NCI-H345 treated with DMSO at 0.1 percent for 48 hours (cell line): Measurements from ENCODE around the gene GRID1.
"Not testable (repeated sequence)": the region's sequence is repeated elsewhere in the genome, so short reads cannot be mapped to it uniquely, and the experiment has no call there.

Source experiments
- DNase-seq: peaks from one replicate; lab custom pipeline; 2025; ENCODE audit not compliant: unreplicated experiment; lab: John Stamatoyannopoulos, UW

Gene GRID1

DNA sequence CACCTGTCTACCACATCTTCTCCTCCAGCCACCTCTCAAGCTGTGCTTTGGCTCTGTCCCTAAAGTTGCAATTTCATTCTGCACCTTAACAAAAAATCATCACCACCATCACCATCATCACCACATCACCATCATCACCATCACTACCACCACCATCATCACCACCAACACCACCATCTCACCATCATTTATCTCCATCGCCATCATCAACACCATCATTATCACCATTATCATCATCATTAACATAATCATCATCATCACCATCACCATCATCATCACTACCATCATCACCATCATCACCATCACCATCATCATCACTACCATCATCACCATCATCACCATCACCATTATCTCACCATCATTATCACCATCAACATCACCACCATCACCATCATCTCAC, 245.4 kb downstream of the GRID1 start:
- no peak for DNase-seq

DNA sequence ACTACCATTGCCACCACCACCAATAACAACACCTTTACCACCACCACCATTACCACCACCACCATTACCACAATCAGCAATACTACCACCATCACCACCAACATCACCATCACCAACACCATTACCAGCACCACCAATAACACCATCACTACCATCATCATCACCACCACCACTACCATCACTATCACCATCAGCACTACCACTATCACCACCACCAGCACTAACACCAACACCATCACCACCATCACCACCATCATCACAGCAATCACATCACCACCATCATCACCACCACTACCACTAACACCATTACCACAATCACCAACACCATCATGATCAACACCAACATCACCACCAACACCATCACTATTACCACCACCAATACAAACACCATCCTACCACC, 249.5 kb downstream of the GRID1 start:
- DNase-seq: no peak

DNA sequence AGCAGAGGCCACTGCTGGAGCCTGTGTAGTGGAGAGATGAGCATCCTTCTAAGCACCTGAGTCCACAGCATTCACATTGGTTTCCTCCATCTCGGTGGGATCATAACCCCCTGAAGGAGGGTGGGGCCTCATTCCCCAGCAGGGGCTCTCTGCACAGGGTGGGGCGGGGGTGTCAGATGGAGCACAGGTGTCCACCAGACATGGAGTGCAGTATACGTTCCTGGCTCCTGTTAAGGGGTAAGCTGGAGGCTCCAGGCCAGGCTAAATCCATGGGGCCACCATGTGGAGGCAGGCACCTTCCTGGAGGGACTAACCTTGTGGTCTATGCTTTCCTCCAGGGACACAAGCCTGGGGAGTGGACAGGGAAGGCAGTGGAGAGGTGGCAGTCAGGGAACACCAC, 252.6 kb downstream of the GRID1 start:
- no peak for DNase-seq

DNA sequence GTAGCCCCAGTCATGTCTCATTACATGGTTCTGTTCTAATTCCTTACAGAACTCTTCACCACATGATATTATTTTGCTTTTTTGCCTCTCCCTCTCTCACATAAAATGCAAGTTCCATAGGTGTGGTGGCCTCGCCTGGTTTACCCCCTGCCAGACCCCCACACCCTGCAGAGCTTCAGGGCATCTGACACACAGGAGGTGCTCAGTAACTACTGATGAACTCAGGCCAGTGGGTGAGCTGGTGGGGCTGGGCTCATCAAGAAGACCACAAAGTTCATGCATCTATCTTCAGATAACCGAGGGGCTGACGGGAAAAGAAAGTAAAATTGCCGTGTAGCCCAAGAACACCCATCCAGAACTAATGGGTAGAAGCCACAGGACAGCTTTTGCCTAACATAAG, 253.1 kb downstream of the GRID1 start:
- no peak for DNase-seq

DNA sequence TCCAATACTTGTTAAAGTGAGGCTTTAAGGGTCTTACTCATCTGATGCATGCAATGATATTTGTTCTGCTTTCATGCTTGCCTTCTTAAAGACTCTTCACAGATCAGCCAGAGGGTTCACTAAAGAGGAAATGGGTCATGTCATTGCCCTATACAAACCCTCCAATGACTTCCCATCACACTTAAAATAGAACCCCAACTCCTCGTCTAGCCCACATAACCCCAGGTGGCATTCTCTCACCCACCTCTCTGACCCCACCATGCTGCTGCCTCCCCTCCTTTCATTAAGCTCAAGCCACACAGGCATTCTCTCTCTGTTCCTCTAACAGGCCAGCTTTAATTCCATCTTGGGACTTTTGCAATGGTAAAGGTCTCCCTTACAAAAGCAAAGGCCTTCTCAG, 253.6 kb downstream of the GRID1 start:
- DNase-seq: no peak

DNA sequence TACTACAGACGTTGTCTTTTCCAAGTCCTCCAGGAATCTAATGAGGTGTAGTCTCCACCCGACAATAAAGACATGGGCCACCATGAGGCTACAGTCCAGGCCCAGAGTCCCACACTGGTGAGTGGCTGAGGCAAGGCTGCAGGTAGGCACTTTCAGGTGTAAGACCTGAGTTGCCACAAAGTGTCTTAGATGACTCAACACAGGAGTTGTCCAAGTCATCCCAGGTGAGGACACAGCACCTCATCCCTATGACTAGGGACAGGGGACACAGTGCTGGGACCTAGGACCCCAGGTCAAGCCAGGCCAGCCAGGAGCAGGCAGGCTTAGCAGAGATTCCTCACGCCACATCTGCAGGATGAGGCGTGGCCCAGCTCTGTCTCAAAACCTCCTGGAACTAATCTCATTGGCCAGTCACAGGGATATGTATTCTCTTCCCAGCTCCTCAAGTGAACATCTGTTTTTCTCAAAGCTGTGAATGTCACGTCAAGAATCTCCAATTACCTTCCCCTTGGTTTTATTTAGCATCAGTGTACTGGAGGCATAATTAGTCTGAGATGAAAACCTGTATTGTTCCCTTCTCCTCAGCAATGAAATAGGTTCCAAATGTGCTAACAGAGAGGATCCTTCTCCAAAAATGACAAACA, 254.6 kb downstream of the GRID1 start:
- no peak for DNase-seq

DNA sequence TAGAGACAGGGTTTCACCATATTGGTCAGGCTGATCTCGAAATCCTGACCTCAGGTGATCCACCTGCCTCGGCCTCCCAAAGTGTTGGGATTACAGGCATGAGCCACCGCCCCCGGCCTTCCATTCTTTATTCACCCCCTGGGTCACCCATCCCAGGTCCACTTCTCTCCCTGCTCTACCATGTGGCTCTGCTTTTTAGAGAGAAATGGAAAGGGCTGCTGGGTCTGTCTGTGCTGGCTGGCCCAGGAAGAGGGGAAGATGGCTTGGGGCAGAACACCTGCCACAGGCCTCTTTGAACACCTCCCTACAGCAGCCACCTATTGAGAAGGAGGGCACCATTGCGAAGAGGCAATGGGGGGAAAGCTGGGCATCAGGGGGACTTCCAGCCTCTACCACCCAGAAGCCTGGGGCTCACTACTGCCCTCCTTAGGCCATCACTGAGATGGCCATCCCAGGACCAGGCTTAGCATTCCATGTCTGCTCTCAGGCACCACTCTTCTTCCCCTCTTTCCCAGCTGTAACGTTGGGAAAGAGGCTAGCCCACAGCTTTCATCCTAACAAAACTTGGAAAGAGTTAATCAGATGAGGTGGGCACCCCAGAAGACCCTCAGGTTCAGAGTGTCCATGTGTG, 256.3 kb downstream of the GRID1 start:
- no peak for DNase-seq

DNA sequence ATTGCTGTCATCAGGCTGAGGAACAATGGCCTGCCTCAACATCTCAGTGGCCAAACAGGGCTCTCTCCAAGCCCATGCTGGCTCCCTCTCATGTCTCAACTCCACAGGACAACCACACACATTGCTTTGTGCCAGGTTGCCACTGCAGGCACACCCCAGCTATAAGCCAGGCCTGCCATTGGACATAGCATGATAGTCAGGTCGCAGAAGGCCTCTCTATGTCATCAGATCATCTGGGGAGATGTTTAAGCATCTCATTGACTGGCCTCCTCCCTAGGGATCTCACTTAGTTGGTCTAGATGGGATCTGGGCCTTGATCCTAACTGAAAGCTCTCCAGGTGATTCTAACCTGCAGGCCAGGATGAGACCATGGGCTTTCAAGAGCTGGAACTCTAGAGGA, 257.2 kb downstream of the GRID1 start:
- DNase-seq: no peak

DNA sequence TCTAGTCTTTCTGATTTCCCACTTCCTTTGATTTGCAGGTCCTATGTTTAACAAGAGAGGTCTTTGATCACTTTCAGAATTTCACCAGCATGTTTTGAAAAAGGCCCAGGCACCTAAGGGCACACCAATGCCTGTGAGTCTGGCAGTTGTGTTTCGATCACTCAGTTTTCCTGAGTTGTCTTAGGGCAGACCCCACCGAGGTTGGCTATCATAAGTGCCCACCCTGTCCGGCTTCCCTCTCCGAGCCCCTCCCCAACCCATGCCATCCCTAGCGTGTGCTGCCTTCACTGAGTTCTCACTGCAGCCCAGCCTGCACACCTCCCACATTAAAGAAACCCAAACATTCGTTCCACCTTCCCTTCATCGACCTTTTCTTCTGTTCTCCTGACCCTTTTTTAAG, 257.9 kb downstream of the GRID1 start:
- DNase-seq: no peak

DNA sequence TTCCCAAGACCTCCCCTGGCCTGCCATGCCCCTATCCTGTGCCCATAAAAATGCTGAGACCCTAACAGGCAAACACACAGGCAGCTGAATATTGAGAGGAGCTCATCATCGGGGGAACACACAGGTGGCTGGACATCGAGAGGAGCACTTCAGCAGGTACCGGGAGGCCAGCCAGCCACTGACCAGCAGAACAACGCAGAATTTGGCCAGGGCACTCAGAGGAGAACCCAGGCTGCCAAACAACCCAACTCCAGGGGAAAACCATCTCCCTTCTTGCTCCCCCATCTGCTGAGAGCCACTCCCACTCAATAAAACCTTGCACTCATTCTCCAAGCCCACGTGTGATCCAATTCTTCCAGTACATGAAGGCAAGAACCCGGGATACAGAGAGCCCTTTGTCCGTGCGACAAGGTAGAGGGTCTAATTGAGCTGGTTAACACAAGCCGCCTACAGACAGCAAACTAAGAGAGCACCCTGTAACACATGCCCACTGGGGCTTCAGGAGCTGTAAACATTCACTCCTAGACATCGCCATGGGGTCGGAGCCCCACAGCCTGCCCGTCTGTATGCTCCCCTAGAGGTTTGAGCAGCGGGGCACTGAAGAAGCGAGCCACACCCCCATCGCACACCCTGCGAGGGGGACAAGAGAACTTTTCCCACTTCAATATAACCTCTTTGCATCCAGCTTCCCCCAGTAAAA, 258.8 kb downstream of the GRID1 start:
- DNase-seq: not testable (repeated sequence)

DNA sequence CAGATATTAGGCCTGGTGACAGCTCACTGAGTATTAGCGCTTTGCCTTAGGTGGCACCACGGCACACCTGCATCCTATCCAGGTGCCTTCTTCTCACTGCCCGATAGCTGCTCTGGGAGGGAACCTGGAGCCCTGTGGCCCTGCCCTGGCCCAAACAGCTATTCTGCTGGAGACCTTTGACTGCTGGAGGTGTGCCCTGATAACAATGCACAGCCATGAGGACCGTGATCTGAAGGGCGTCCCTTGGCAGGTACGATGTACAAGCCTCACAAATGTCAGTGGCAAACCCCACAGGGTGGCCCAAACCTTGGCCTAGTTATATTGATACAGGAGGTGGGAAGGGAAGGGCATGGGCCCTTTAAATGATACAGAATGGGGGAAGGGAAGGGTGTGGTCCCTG, 259.5 kb downstream of the GRID1 start:
- DNase-seq: no peak

DNA sequence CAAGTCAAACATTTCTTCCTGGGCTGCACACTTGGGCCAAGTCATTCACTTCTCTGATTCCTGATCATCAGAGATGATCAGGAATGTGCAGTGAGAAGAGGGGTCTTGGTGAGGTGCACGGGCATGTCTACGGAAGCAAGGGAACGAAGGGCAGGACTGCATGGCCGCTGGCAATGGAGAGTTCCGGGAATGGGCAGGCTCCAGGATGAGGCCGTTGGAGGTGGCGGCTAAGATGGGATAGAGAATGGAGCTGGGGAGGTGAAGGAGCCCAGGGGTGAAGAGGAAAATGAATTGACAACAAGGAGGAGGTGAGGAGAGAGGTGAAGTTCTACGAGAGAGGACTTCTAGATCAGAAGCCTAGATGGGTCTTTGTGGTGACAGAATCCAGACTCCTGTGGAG, 260.0 kb downstream of the GRID1 start:
- no peak for DNase-seq

DNA sequence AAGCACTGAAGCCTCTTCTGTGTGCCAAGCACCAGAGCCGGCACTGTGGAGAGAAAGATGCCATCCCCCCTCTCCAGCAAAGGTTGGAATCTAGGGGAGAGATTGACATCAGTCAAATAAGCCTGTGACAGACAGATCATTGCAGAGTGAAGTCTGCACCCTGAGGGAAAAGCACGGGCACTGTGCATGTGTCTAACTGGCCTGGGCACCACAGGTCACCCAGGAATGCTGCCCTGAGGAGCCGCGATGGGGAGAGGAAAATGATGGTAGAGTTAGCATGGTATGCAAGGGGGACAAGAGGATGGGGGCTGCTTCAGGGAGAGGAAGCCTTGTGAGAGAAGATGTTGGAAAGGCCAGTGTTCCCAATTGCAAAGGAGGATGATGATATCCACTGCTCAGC, 261.0 kb downstream of the GRID1 start:
- no peak for DNase-seq

DNA sequence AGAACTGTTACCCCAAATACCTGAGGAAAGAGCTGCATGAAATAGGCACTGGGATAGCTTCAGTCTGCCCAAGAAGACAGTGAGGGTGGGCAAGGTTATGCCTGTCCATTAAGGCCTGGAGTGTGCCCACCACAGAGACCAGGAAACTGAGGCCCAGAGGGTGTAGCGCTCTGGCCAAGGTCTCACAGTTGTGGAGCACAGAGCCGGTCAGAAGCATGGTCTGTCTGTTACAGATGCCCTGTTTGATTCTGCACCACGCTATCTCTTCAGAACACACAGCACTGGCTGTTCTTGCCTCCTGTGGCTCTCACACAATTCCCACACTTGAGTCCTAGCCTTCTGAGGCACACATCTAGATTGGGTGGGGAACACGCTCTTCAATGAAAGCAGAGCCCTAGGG, 261.4 kb downstream of the GRID1 start:
- no peak for DNase-seq

DNA sequence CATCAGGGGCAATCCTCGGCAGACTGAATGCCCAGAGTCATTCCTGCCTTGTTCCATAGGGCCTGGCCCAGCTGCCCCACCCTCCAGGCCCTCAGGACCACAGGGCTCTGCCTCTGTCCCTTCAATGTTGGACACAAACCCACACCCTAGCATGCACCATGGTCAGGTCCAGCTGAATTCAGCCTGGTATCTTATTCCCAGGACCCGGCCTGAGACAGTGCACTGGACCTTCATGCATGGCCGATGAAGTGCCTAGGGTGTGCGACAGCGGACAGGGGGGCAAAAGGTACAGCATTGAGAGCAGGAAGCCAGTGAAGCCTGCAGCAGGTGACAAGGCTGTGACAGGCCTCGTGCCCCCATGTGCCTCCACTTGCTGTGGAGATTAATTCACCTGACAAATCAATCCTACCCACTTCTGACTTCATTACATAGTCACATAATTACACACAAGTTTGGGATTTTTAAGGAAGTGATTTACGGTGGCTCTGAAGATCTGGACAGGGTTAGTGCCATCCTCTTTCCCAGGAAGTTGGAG, 261.9 kb downstream of the GRID1 start:
- no peak for DNase-seq

DNA sequence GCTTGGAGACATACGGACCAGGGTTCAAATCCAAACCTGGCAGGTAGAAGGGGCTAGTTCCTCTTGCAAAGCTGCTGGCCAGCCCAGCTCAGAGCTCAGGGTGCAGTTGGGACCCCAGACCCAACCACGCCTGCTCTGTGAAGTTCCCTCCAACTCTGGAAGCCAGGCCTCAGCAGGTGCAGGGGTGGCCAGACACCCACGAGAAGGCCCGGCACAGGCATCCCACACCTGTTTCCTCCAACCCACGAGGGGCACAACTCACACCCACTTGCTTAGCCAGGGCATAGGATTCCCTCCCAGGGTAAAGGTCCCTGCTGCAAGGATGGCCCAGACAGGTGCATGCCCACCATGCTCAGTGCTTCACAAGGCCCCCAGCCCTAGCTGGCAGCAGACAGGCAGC, 262.4 kb downstream of the GRID1 start:
- no peak for DNase-seq

DNA sequence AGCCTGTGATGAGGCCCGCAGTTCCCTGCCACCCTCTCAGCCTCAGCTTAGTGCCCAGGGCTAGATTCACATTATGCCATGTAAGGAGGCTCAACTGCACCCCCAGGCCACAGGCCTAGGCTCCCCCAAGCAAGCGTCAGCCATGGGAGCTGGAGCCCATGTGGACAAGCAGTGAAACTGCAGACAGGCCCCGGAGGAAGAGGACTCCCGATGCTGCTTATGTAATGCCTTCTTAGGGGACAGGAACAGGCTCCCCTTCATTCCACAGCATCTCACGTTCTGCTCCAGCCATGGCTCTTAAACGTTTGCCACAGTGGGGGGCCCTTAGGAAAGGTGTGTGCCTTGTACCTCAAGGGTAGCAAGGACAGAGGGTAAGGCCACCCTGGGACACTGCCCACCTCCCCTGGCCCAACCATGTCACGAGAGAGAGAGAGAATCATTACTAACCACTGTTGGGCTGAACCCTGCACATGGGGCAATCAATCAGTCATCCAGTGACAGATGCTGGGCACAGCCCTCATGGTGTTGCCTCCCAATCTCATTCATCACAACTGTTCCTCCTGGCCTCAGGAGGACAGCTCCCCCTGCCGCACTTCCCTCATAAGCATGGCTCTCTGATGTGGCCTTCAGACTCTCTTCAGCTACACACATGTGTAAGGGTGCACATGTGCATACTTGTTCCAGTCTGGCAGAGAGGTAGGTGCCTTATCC, 263.0 kb downstream of the GRID1 start:
- no peak for DNase-seq

DNA sequence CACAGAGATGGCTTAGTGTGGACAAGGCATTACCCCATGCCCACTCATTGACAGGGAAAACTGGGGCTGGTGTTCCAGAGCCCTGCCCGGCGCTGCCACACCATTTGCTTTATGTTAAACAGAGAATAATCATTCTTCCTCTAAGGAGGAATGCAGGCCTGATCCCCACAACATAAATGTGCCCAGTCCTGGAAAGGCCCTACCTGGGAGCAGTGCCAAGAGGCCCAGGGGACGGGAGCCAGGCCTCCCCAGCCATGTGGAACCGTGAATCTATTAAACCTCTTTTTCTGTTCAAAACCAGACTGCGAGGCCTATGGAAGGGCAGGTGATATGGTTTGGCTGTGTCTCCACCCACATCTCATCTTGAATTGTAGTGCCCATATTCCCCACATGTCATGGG, 264.1 kb downstream of the GRID1 start:
- peak; percentile 42 for DNase-seq

DNA sequence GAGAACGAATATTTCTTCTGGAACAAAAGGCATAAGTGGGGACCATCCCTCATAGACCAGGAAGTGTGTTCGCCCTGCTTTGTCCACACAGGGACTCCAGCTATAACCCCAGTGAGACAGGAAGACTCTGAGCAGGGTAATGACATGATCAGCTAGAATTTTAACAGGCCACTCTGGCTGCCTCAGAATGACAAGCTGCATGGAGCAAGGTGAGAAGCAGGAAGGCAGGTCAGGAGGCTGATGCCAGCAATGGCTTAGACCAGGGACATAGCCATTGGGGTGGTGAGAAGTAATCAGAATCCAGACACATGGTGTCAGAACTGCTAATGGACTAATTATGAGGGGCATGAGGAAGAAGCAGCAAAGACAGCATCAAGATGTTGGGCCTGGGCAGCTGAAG, 264.6 kb downstream of the GRID1 start:
- DNase-seq: no peak

DNA sequence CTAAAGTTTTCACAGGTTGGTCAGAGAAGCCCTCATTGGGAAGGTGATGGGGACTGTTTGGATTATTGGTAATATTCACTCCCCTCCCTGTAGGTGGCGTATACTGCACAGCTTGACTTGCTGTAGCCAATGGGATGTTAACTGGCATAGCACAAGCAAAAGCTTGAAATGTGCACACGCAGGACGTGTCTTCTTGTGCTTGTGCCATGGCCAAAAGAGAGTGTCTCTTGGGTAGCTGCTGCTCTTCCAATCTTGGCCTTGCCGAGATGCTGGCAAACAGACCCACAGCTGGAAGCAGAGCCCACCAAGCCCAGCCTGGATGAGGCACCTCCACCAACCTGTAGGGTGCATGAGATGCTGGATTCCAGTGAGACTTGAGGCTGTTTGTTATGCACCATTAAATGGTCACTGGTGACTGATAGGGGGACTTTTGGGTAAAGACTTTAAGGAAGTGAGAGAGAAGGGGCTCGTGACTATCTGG, 266.0 kb downstream of the GRID1 start:
- DNase-seq: peak; percentile 0

DNA sequence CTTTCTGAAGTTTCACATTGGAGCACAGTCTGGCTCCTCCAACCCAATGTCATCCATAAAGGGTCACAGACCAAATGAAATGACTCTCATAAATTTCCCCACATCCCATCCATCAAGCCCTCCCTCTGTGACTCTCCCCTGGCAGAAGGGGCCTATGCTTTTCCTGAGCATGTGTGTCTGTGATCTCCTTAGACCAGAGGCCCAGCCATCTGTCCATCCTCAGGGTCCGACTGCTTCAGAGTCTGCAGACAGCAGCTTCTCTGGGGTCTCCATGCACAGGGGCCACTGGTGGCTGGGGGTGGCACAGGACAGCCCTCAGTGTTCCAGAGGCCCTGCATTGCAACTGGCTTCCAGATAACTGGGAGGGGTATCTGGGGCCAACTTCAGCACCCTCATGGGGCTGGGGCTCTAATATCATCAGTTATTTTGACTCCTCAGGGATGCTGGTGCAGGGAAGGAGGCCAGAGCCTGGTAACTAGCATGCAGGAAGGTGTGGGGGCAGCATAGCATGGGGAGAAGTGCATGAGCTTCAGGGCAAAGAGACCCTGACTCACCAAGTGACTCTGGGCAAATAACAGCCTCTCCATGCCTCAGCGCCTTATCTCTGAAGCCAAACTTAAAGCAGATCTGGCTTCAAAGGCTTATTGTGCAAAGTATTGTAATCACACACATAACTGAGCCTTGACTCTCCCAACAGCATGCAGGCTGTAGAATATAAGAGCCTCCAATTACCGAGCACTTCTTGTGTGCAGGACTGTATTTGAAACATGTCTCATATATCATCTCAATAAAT, 266.9 kb downstream of the GRID1 start:
- DNase-seq: no peak
